HEK293 (cell line): ENCODE results near the gene ATP1A3.

Experiments used
- HOXA7 ChIP-seq: sonication (generic); formaldehyde crosslinking; IDR thresholded peaks from 2 replicates; pipeline ENCODE4 v1.8.1; 2022; ENCODE audit warnings: missing genetic modification reagents, borderline replicate concordance
- HOXC10 ChIP-seq: sonication (generic); formaldehyde crosslinking; IDR thresholded peaks from 2 replicates; pipeline ENCODE4 v1.8.1; 2023; ENCODE audit warnings: mild to moderate bottlenecking, missing genetic modification reagents
- MYNN ChIP-seq: fragments of 450-650 bp; formaldehyde crosslinking; IDR thresholded peaks from 2 replicates; pipeline ENCODE4 v1.5.1; 2016; ENCODE audit warnings: missing biosample characterization, missing genetic modification characterization, borderline replicate concordance
- YY1 ChIP-seq: fragments of 450-650 bp; formaldehyde crosslinking; IDR thresholded peaks from 2 replicates; pipeline ENCODE4 v1.5.1; 2018; ENCODE audit warnings: missing biosample characterization, missing genetic modification characterization
- ZFP37 ChIP-seq: fragments of 450-650 bp; formaldehyde crosslinking; IDR thresholded peaks from 2 replicates; pipeline ENCODE4 v1.5.1; 2016; ENCODE audit warnings: missing biosample characterization, missing genetic modification characterization
- ZFP41 ChIP-seq: fragments of 450-650 bp; formaldehyde crosslinking; IDR thresholded peaks from 2 replicates; pipeline ENCODE4 v1.5.1; 2016; ENCODE audit warnings: missing biosample characterization, missing genetic modification characterization, borderline replicate concordance
- ZIC2 ChIP-seq: fragments of 450-650 bp; formaldehyde crosslinking; IDR thresholded peaks from 2 replicates; pipeline ENCODE4 v1.5.1; 2016; ENCODE audit warnings: missing biosample characterization, missing genetic modification characterization
- ZNF146 ChIP-seq: fragments of 450-650 bp; formaldehyde crosslinking; IDR thresholded peaks from 2 replicates; pipeline ENCODE4 v1.5.1; 2016; ENCODE audit warnings: missing biosample characterization, missing genetic modification characterization
- ZNF169 ChIP-seq: fragments of 450-650 bp; formaldehyde crosslinking; IDR thresholded peaks from 2 replicates; pipeline ENCODE4 v1.5.1; 2016; ENCODE audit warnings: missing biosample characterization, missing genetic modification characterization
- ZNF324 ChIP-seq: fragments of 450-650 bp; formaldehyde crosslinking; IDR thresholded peaks from 2 replicates; pipeline ENCODE4 v1.5.1; 2016; ENCODE audit warnings: missing biosample characterization, missing genetic modification characterization
- ZNF354C ChIP-seq: fragments of 450-650 bp; formaldehyde crosslinking; IDR thresholded peaks from 2 replicates; pipeline ENCODE4 v1.5.1; 2016; ENCODE audit warnings: missing biosample characterization, missing genetic modification characterization, low read depth, borderline replicate concordance
- ZNF501 ChIP-seq: fragments of 450-650 bp; formaldehyde crosslinking; IDR thresholded peaks from 2 replicates; pipeline ENCODE4 v1.5.1; 2016; ENCODE audit warnings: missing biosample characterization, missing genetic modification characterization
- TF ChIP-seq, protein P1 (sequence below): fragments of 450-650 bp; formaldehyde crosslinking; IDR thresholded peaks from 2 replicates; pipeline ENCODE4 v1.5.1; 2016; ENCODE audit warnings: missing biosample characterization, missing genetic modification characterization

DNA sequence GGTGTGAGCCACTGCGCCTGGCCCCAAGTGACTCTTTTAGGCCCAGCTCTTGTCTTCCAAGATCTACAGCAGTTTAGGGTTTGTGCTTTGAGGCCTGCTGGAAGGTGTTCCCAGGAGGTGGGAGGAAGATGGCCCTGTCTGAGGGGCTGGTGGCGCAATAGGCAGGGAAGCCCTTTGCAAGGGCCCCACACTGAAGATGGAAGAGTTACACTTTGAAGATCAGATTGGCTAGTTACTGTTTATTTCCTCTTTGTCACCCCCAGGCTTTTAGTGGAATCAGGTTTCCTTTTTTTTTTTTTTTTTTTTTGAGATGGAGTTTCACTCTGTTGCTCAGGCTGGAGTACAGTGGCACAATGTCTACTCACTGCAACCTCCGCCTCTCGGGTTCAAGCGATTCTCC, 33.1 kb downstream of the ATP1A3 start:
- TF ChIP-seq ZNF354C (tag by site-specific recombination): no peak
- TF ChIP-seq, protein P1, sequence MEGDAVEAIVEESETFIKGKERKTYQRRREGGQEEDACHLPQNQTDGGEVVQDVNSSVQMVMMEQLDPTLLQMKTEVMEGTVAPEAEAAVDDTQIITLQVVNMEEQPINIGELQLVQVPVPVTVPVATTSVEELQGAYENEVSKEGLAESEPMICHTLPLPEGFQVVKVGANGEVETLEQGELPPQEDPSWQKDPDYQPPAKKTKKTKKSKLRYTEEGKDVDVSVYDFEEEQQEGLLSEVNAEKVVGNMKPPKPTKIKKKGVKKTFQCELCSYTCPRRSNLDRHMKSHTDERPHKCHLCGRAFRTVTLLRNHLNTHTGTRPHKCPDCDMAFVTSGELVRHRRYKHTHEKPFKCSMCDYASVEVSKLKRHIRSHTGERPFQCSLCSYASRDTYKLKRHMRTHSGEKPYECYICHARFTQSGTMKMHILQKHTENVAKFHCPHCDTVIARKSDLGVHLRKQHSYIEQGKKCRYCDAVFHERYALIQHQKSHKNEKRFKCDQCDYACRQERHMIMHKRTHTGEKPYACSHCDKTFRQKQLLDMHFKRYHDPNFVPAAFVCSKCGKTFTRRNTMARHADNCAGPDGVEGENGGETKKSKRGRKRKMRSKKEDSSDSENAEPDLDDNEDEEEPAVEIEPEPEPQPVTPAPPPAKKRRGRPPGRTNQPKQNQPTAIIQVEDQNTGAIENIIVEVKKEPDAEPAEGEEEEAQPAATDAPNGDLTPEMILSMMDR (tag by site-specific recombination): no peak
- no peak for TF ChIP-seq ZIC2 (tag by site-specific recombination)
- TF ChIP-seq ZFP41 (tag by site-specific recombination): no peak
- no peak for TF ChIP-seq MYNN (tag by site-specific recombination)
- TF ChIP-seq HOXA7 (CRISPR knock-in tag): no peak
- no peak for TF ChIP-seq YY1 (tag by site-specific recombination)
- TF ChIP-seq ZNF169 (tag by site-specific recombination): no peak
- TF ChIP-seq HOXC10 (CRISPR knock-in tag): no peak
- no peak for TF ChIP-seq ZFP37 (tag by site-specific recombination)
- no peak for TF ChIP-seq ZNF324 (tag by site-specific recombination)
- no peak for TF ChIP-seq ZNF146 (tag by site-specific recombination)
- no peak for TF ChIP-seq ZNF501 (tag by site-specific recombination)
